ENCODE results near the gene ACTA2. TPM values are rescaled to one million over a fixed set of nuclear protein-coding genes. Genes with fewer than 3 reads are reported as not detected.

ACTA2 gene
- total RNA-seq, 4 donors from 2014 or later: 64.6 to 1,343 (median 285) TPM

GRCh38 chr10:88995156-88995876 lies 42.7 kb upstream of the ACTA2 start:
- 38 to 66% methylated on average over 7 of the region's 7 CpGs for WGBS, 2 donors
- intact Hi-C loops (cut with DNase I): no loop called here
- Histone ChIP-seq H3K9me3 (no peaks in the 10 kb centered on the region), H3K4me3 (peak overlapping the region in 2 of 4 donors; percentile 8 to 13), H3K27ac (peak overlapping the region; percentile 1 to 67 (median 49)), H3K27me3 (no peaks in the 10 kb centered on the region), H3K4me1 (peaks cover 7 to 88% (median 7%) of the 10 kb centered on the region in 3 donors), H3K36me3 (no peaks in the 10 kb centered on the region)
- TF ChIP-seq POLR2A (IDR thresholded peaks at IDR 0.05): no peak
- no peak for TF ChIP-seq CTCF (IDR thresholded peaks at IDR 0.05)
- DNase-seq: no peak

GRCh38 chr10:88994019-88994418 lies 41.4 kb upstream of the ACTA2 start:
- no peak for TF ChIP-seq CTCF (IDR thresholded peaks at IDR 0.05)
- TF ChIP-seq POLR2A (IDR thresholded peaks at IDR 0.05): no peak
- Histone ChIP-seq H3K4me1 (peaks cover 11 to 88% (median 12%) of the 10 kb centered on the region in 3 donors), H3K9me3 (no peaks in the 10 kb centered on the region), H3K36me3 (no peaks in the 10 kb centered on the region), H3K4me3 (peak overlapping the region in 3 of 4 donors; percentile 72 to 87 (median 81)), H3K27ac (peak overlapping the region; percentile 17 to 98 (median 68)), H3K27me3 (no peaks in the 10 kb centered on the region)
- DNase-seq: no peak
- intact Hi-C loops (cut with DNase I): no loop called here
- WGBS, 2 donors: 6 to 13% methylated on average over 1 of the region's 1 CpG

DNA sequence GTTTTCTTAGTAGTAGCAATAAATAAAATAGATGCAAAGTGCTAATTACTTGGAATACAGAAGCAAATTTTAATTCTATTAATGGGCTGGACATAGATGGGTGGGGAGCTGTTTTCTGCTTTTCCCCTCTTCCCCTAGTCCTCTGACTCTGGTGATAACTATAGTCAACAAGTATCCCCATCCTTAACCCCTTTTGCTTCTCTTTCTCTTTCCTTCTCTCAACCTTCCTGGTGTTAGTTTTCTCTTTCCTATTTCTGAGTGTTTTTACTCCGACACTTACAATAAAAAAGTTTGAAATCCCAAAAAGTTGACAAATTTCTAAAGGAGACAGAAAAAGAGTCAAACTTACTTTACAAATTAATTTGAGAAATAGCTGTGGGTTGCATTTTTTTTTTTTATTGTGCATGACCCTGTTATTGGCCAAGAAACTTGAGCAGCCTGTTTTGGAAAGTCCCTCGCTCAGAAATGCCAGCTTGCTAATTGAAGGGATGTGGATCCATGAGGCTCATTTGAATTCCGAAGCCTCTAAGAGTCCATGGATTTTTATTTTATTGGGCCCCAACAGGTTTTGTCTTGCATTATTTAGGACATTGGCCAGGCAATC lies 40.5 kb upstream of the ACTA2 start:
- Histone ChIP-seq H3K4me3 (peak overlapping the region; percentile 66 to 87 (median 76)), H3K36me3 (no peaks in the 10 kb centered on the region), H3K4me1 (peaks cover 11 to 84% (median 12%) of the 10 kb centered on the region in 3 donors), H3K9me3 (no peaks in the 10 kb centered on the region), H3K27me3 (no peaks in the 10 kb centered on the region), H3K27ac (peak overlapping the region in 3 of 4 donors; percentile 55 to 98 (median 96))
- TF ChIP-seq CTCF (IDR thresholded peaks at IDR 0.05): no peak
- no peak for TF ChIP-seq POLR2A (IDR thresholded peaks at IDR 0.05)
- intact Hi-C loops (cut with DNase I): no loop called here
- no peak for DNase-seq
- 20 to 24% methylated on average over 3 of the region's 3 CpGs for WGBS, 2 donors

DNA sequence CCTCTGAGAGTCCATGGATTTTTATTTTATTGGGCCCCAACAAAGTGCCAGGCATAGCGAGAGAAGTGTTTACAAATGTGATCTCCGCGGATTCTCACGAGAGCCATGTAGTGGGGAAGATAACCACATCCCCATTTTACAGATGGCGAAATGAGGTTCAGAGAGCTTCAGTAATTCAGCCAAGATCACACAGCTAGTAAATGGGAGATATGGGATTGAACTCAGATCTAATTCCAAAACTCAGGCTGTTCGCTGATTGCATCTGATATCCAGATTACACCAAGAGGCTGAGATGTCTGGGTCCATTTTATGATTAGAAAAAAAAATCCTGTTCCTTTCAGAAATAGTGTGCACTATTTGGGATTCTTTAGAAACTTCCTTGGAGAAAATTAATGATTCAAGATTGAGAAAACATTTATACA lies 39.3 kb upstream of the ACTA2 start:
- Histone ChIP-seq H3K9me3 (no peaks in the 10 kb centered on the region), H3K27me3 (no peaks in the 10 kb centered on the region), H3K36me3 (no peaks in the 10 kb centered on the region), H3K27ac (peak overlapping the region; percentile 92 to 98 (median 96)), H3K4me1 (peaks cover 11 to 83% (median 16%) of the 10 kb centered on the region in 3 donors), H3K4me3 (peak overlapping the region; percentile 66 to 87 (median 76))
- intact Hi-C loops (cut with DNase I): no loop called here
- DNase-seq: no peak
- no peak for TF ChIP-seq POLR2A (IDR thresholded peaks at IDR 0.05)
- no peak for TF ChIP-seq CTCF (IDR thresholded peaks at IDR 0.05)
- 8 to 9% methylated on average over 2 to 5 of the region's 6 CpGs for WGBS, 2 donors
